A549 (cell line): Measurements from ENCODE around the gene FOXE1. TPM values are rescaled to one million over a fixed set of nuclear protein-coding genes. Genes with fewer than 3 reads are reported as not detected.

Experiments used
- ATAC-seq, 2 experiments: fragments of 200-7000 bp in 1 of 2; fragments of >200 bp in 1 of 2; cut with Nextera tagmentation in 1 of 2; cut with Tn5 transposase in 1 of 2; 3 replicates each; pipeline versions ENCODE4 v1.8.0 to v1.9.1; 2018 to 2020; ENCODE audit warnings: mild to moderate bottlenecking in 1 of 2, moderate library complexity in 1 of 2
- CTCF ChIA-PET: fragments of 300-600 bp; sonication (Branson Sonifier 250); formaldehyde crosslinking; extraction: SDS; loops from one replicate; lab custom pipeline; 2021; ENCODE audit warnings: antibody characterized with exemption, inconsistent platforms; lab: Yijun Ruan, JAX
- POLR2A ChIA-PET: fragments of 350-600 bp; formaldehyde crosslinking; extraction: SDS; loops from one replicate; lab custom pipeline; 2021; ENCODE audit warnings: antibody characterized with exemption, inconsistent platforms; lab: Yijun Ruan, JAX
- DNase-seq, 2 experiments: peaks; one replicate each; pipeline versions ENCODE4 v3.0.0 to v3.0.0-alpha.2; 2011 to 2016; ENCODE audit warnings: low read depth in 1 of 2, low spot score in 1 of 2
- FAIRE-seq: peaks from 2 replicates; lab custom pipeline; 2011; peaks lifted over from hg19 to GRCh38; lab: Jason Lieb, UNC
- H3K27ac ChIP-seq, 2 experiments: fragments of >200 bp; sonication (Bioruptor Twin); formaldehyde crosslinking; 3 replicates each; pipeline ENCODE4 v1.5.1; 2016 to 2017
- H3K4me1 ChIP-seq: fragments of >200 bp; sonication (Bioruptor Twin); formaldehyde crosslinking; 3 replicates; pipeline ENCODE4 v1.6.1; 2016
- H3K4me2 ChIP-seq: fragments of >200 bp; sonication (Bioruptor Twin); formaldehyde crosslinking; 3 replicates; pipeline ENCODE4 v1.6.1; 2016
- H3K4me3 ChIP-seq: fragments of >200 bp; sonication (Bioruptor Twin); formaldehyde crosslinking; 3 replicates; pipeline ENCODE4 v1.5.1; 2016
- H3K9me3 ChIP-seq: fragments of >200 bp; sonication (Bioruptor Twin); formaldehyde crosslinking; 3 replicates; pipeline ENCODE4 v1.6.1; 2016
- BCL3 ChIP-seq: fragments of >200 bp; sonication (Bioruptor Twin); formaldehyde crosslinking; IDR thresholded peaks from 3 replicates; pipeline ENCODE4 v1.6.1; 2016
- CBX2 ChIP-seq: fragments of 200-600 bp; sonication (generic); IDR thresholded peaks from 2 replicates; pipeline ENCODE4 v1.6.1; 2016; ENCODE audit warnings: low read depth, mild to moderate bottlenecking, borderline replicate concordance
- CHD2 ChIP-seq: fragments of 150-350 bp; IDR thresholded peaks from 2 replicates; pipeline ENCODE4 v1.6.1; 2014; ENCODE audit warnings: low read length; ENCODE audit not compliant: partially characterized antibody
- CHD4 ChIP-seq: fragments of 200-600 bp; sonication (generic); IDR thresholded peaks from 2 replicates; pipeline ENCODE4 v1.6.1; 2016; ENCODE audit warnings: antibody characterized with exemption, mild to moderate bottlenecking, borderline replicate concordance
- CTCF ChIP-seq: fragments of >200 bp; sonication (Bioruptor Twin); formaldehyde crosslinking; IDR thresholded peaks from 3 replicates; pipeline ENCODE4 v1.5.1; 2016
- E2F6 ChIP-seq: IDR thresholded peaks from 2 replicates; pipeline ENCODE4 v1.6.1; 2012; ENCODE audit warnings: low read depth, borderline replicate concordance
- FOSB ChIP-seq: fragments of 250-450 bp; sonication (Bioruptor Pico); IDR thresholded peaks from 2 replicates; pipeline ENCODE4 v1.5.0; 2020; ENCODE audit warnings: mild to moderate bottlenecking, moderate library complexity
- FOSL2 ChIP-seq, 2 experiments: fragments of 450-650 bp in 1 of 2; fragments of >200 bp in 1 of 2; sonication (Bioruptor Twin) in 1 of 2; formaldehyde crosslinking; IDR thresholded peaks; 2 replicates each; pipeline versions ENCODE4 v1.5.0 to v1.6.1; 2016 to 2020; ENCODE audit warnings: mild to moderate bottlenecking in 1 of 2, moderate library complexity in 1 of 2
- HDAC2 ChIP-seq: fragments of 200-600 bp; sonication (generic); IDR thresholded peaks from 2 replicates; pipeline ENCODE4 v1.6.1; 2016
- HEYL ChIP-seq: fragments of 250-450 bp; sonication (Bioruptor Pico); IDR thresholded peaks from 2 replicates; pipeline ENCODE4 v1.8.0; 2021; ENCODE audit warnings: mild to moderate bottlenecking, moderate library complexity
- HMGXB4 ChIP-seq: fragments of 250-450 bp; sonication (Bioruptor Pico); IDR thresholded peaks from 2 replicates; pipeline ENCODE4 v1.5.0; 2021; ENCODE audit warnings: mild to moderate bottlenecking, moderate library complexity, borderline replicate concordance
- HOXB5 ChIP-seq: fragments of 250-450 bp; sonication (Bioruptor Pico); IDR thresholded peaks from 2 replicates; pipeline ENCODE4 v1.5.0; 2020; ENCODE audit warnings: mild to moderate bottlenecking, moderate library complexity
- JUN ChIP-seq, 2 experiments: fragments of >200 bp; sonication (Bioruptor Twin); formaldehyde crosslinking; IDR thresholded peaks; 2 replicates in 1 of 2; 3 replicates in 1 of 2; pipeline ENCODE4 v1.6.1; 2016 to 2017
- JUNB ChIP-seq: fragments of >200 bp; sonication (Bioruptor Twin); formaldehyde crosslinking; IDR thresholded peaks from 2 replicates; pipeline ENCODE4 v1.6.1; 2016
- KDM5A ChIP-seq: fragments of 200-600 bp; sonication (generic); IDR thresholded peaks from 2 replicates; pipeline ENCODE4 v1.6.1; 2016; ENCODE audit warnings: antibody characterized with exemption, mild to moderate bottlenecking
- MAX ChIP-seq: IDR thresholded peaks from 2 replicates; pipeline ENCODE4 v1.6.1; 2012
- NFE2L2 ChIP-seq: fragments of 150-350 bp; conservative IDR thresholded peaks from 2 replicates; pipeline ENCODE4 v1.6.1; 2014; ENCODE audit warnings: low read length
- PBX3 ChIP-seq: IDR thresholded peaks from 2 replicates; pipeline ENCODE4 v1.6.1; 2012
- RAD21 ChIP-seq, 2 experiments: fragments of >200 bp in 1 of 2; sonication (Bioruptor Twin) in 1 of 2; formaldehyde crosslinking in 1 of 2; IDR thresholded peaks in 1 of 2; conservative IDR thresholded peaks in 1 of 2; 2 replicates in 1 of 2; 3 replicates in 1 of 2; pipeline ENCODE4 v1.6.1; 2012 to 2018; ENCODE audit warnings: inconsistent platforms in 1 of 2
- RARB ChIP-seq: fragments of 250-450 bp; sonication (Bioruptor Pico); IDR thresholded peaks from 2 replicates; pipeline ENCODE4 v1.8.0; 2021; ENCODE audit warnings: mild to moderate bottlenecking, moderate library complexity
- TFCP2L1 ChIP-seq: fragments of 250-450 bp; sonication (Bioruptor Pico); IDR thresholded peaks from 2 replicates; pipeline ENCODE4 v1.5.0; 2021; ENCODE audit warnings: mild to moderate bottlenecking
- USF2 ChIP-seq: fragments of 450-650 bp; IDR thresholded peaks from 2 replicates; pipeline ENCODE4 v1.6.1; 2014; ENCODE audit warnings: antibody characterized with exemption
- ZFP36 ChIP-seq: fragments of 450-650 bp; IDR thresholded peaks from 2 replicates; pipeline ENCODE4 v1.6.1; 2014; ENCODE audit warnings: borderline replicate concordance; ENCODE audit not compliant: partially characterized antibody
- ZSCAN20 ChIP-seq: fragments of 250-450 bp; sonication (Bioruptor Pico); IDR thresholded peaks from 2 replicates; pipeline ENCODE4 v1.8.0; 2022; ENCODE audit warnings: mild to moderate bottlenecking, moderate library complexity
- WGBS: methylation state at CpG from one replicate; pipeline ENCODE4 v1.1.6; 2017; ENCODE audit errors: missing lambda C conversion rate; 5-methylcytosine and 5-hydroxymethylcytosine counted together
- polyA plus RNA-seq, 4 experiments: library from polyadenylated mRNA; depleted of rRNA in 3 of 4; stranded (reverse); fragments of >200 nt; fragmentation: RNase III in 1 of 4; extraction: RNeasy Plus Mini Kit Qiagen cat#74134 plus additional on column Dnase treatment in 1 of 4; gene quantifications; 2 replicates in 3 of 4; 3 replicates in 1 of 4; pipeline ENCODE4 v1.2.3, GENCODE V29; 2011 to 2017

The FOXE1 gene
- polyA plus RNA-seq, 2 of the 4 experiments (the other 2 are of a cell fraction), result 5.5 to 6.3 TPM

GRCh38 chr9:97804059-97804365 is 49.0 kb upstream of the FOXE1 start:
- CTCF ChIA-PET, result interaction anchor here (0.8 to 1.7 kb wide), 5 partner anchors 8 to 99 kb away, joined by 3 to 5 read pairs (median 4); no protein-coding TSS in a partner anchor
- ATAC-seq (no peak), DNase-seq (no peak), FAIRE-seq (no peak)
- Histone ChIP-seq H3K9me3 (no peaks in the 10 kb centered on the region), H3K4me1 (peaks cover 28% of the 10 kb centered on the region), H3K4me2 (peak overlapping the region; percentile 94), H3K4me3 (peak overlapping the region; percentile 79), H3K27ac (peak overlapping the region; percentile 96 to 98)
- POLR2A ChIA-PET, result interaction anchor here (0.9 to 1.5 kb wide), 2 partner anchors 74 to 118 kb away, joined by 3 to 4 read pairs; partner anchors contain the start of gene TRMO
- TF ChIP-seq FOSB, result no peak
- no peak for TF ChIP-seq CTCF
- TF ChIP-seq MAX, result no peak
- peak; percentile 26 for TF ChIP-seq ZFP36
- no peak for TF ChIP-seq BCL3
- WGBS, result 81% methylated on average over 5 of the region's 5 CpGs

- TF ChIP-seq RARB (CRISPR knock-in tag) (no peak), RAD21 (conservative IDR thresholded peaks at IDR 0.05 in 1 of 2, IDR thresholded peaks at IDR 0.05 in 1 of 2) (no peak), HMGXB4 (CRISPR knock-in tag) (no peak), KDM5A (no peak), JUN (IDR thresholded peaks at IDR 0.05) (no peak)
- Histone ChIP-seq H3K4me2 (no peak overlapping the region), H3K27ac (no peak overlapping the region), H3K9me3 (no peaks in the 10 kb centered on the region), H3K4me1 (peaks cover 30% of the 10 kb centered on the region), H3K4me3 (no peak overlapping the region)
- no peak for ATAC-seq
- ChIA-PET POLR2A (no interaction called here), CTCF (interaction anchor here (1.3 to 1.9 kb wide), 4 partner anchors 13 to 94 kb away, joined by 3 to 10 read pairs (median 6); no protein-coding TSS in a partner anchor)
- 48% methylated on average over 2 of the region's 2 CpGs for WGBS
- DNase-seq, result no peak
- peak; percentile 49 for FAIRE-seq
These were observed 46.3 kb upstream of the FOXE1 start for GRCh38 chr9:97806721-97807120.

GRCh38 chr9:97807681-97808080 is 45.3 kb upstream of the FOXE1 start:
- 35% methylated on average over 2 of the region's 2 CpGs for whole genome bisulfite sequencing
- H3K27ac ChIP-seq, result no peak overlapping the region
- no peak for TF ChIP-seq BCL3
- no peak for TF ChIP-seq HOXB5 (CRISPR knock-in tag)
- no peak for TF ChIP-seq E2F6
- no peak for TF ChIP-seq ZSCAN20 (CRISPR knock-in tag)
- TF ChIP-seq HDAC2, result no peak
- TF ChIP-seq CHD2, result no peak
- TF ChIP-seq FOSL2 (IDR thresholded peaks at IDR 0.05), result no peak
- no peak for TF ChIP-seq FOSL2 (CRISPR knock-in tag; IDR thresholded peaks at IDR 0.05)
- no peak for TF ChIP-seq MAX
- TF ChIP-seq USF2, result no peak
- no peak for TF ChIP-seq NFE2L2
- no peak for TF ChIP-seq TFCP2L1 (CRISPR knock-in tag)
- TF ChIP-seq HEYL (CRISPR knock-in tag), result no peak
- TF ChIP-seq CBX2, result no peak
- no peak for TF ChIP-seq PBX3
- TF ChIP-seq JUNB, result no peak
- no peak for TF ChIP-seq CHD4

More at GRCh38 chr9:97807681-97808080, 45.3 kb upstream of the FOXE1 start:
- ChIA-PET POLR2A (no interaction called here), CTCF (interaction anchor here (1.1 to 1.9 kb wide), 5 partner anchors 12 to 94 kb away, joined by 3 to 10 read pairs (median 5); no protein-coding TSS in a partner anchor)
- no peaks in the 10 kb centered on the region for H3K9me3 ChIP-seq
- ATAC-seq (no peak), FAIRE-seq (no peak), DNase-seq (no peak)
- no peak overlapping the region for H3K4me3 ChIP-seq
- peaks cover 20% of the 10 kb centered on the region for H3K4me1 ChIP-seq
- H3K4me2 ChIP-seq, result no peak overlapping the region
